Calu3 (cell line): ENCODE results near the gene MICAL1. TPM values are rescaled to one million over a fixed set of nuclear protein-coding genes. Genes with fewer than 3 reads are reported as not detected.

ENCODE experiments used
- BruUV-seq: library from RNA; stranded (reverse); fragments of 400-500 nt; replicated peaks from 2 replicates; lab custom pipeline; 2021; lab: Mats Ljungman, UMichigan
- CTCF ChIA-PET: fragments of 300-600 bp; sonication (Branson Sonifier 250); formaldehyde crosslinking; loops from one replicate; lab custom pipeline; 2022; ENCODE audit warnings: antibody characterized with exemption; lab: Charles Lee
- DNase-seq: peaks from one replicate; pipeline ENCODE4 v3.0.0; 2022
- H3K27ac Mint-ChIP-seq: one replicate; pipeline ENCODE4 v1.8.0; 2022; ENCODE audit warnings: mixed read lengths; ENCODE audit not compliant: unreplicated experiment
- H3K27me3 Mint-ChIP-seq: one replicate; pipeline ENCODE4 v1.8.0; 2022; ENCODE audit warnings: mixed read lengths; ENCODE audit not compliant: unreplicated experiment
- H3K36me3 Mint-ChIP-seq: one replicate; pipeline ENCODE4 v1.8.0; 2022; ENCODE audit warnings: mild to moderate bottlenecking, moderate library complexity, mixed read lengths; ENCODE audit not compliant: insufficient read depth, unreplicated experiment
- H3K4me1 Mint-ChIP-seq: one replicate; pipeline ENCODE4 v1.8.0; 2022; ENCODE audit warnings: mild to moderate bottlenecking, low read depth, mixed read lengths; ENCODE audit not compliant: unreplicated experiment
- H3K4me3 Mint-ChIP-seq: one replicate; pipeline ENCODE4 v1.8.0; 2022; ENCODE audit warnings: mild to moderate bottlenecking, low read depth, moderate library complexity, mixed read lengths; ENCODE audit not compliant: unreplicated experiment
- H3K9me3 Mint-ChIP-seq: one replicate; pipeline ENCODE4 v1.8.0; 2022; ENCODE audit warnings: low read depth, mixed read lengths; ENCODE audit not compliant: unreplicated experiment
- CTCF ChIP-seq: fragments of 200-600 bp; IDR thresholded peaks from one replicate; pipeline ENCODE4 v1.8.0; 2022; ENCODE audit warnings: antibody characterized with exemption; ENCODE audit not compliant: unreplicated experiment
- intact Hi-C: fragments of 100-400 bp; cut with micrococcal nuclease; formaldehyde crosslinking; loops from one replicate; pipeline ENCODE4 v1.10.0; 2022; ENCODE audit not compliant: unreplicated experiment
- total RNA-seq: library from RNA; stranded (reverse); gene quantifications from 2 replicates; pipeline ENCODE4 v1.2.3, GENCODE V29; 2022

Gene MICAL1
- total RNA-seq, 1 experiment from 2014 or later = 22.5 TPM

GRCh38 chr6:109483735-109484057, 28.1 kb upstream of the MICAL1 start:
- Mint-ChIP-seq H3K27ac (no peak overlapping the region), H3K4me3 (peak overlapping the region; percentile 86), H3K36me3 (peaks cover 20% of the 10 kb centered on the region), H3K4me1 (peaks cover 35% of the 10 kb centered on the region), H3K27me3 (peaks cover 13% of the 10 kb centered on the region), H3K9me3 (no peaks in the 10 kb centered on the region)
- intact Hi-C loops = no loop called here
- no TSS peak for BruUV-seq
- DNase-seq = no peak
- no peak for TF ChIP-seq CTCF
- CTCF ChIA-PET = no interaction called here

GRCh38 chr6:109482905-109483734, 27.5 kb upstream of the MICAL1 start, which contains the start of gene ZBTB24:
Gene ZBTB24, minus strand, starts transcription at chr6:109483219. Its CDS starts 1,193 bp downstream, at chr6:109482026.
- no peak for TF ChIP-seq CTCF
- Mint-ChIP-seq H3K27me3 (peaks cover 13% of the 10 kb centered on the region), H3K9me3 (no peaks in the 10 kb centered on the region), H3K4me1 (peaks cover 41% of the 10 kb centered on the region), H3K36me3 (peaks cover 25% of the 10 kb centered on the region), H3K27ac (peak within 1 kb of the TSS; percentile 43), H3K4me3 (peak within 1 kb of the TSS; percentile 86)
- DNase-seq = peak; percentile 91
- BruUV-seq = no TSS peak
- CTCF ChIA-PET = interaction anchor here (0.7 kb wide), 1 partner anchor 28 kb away, joined by 5 read pairs; no protein-coding TSS in a partner anchor
- intact Hi-C loops = no loop called here

- Mint-ChIP-seq H3K4me1 (peaks cover 45% of the 10 kb centered on the region), H3K27me3 (no peaks in the 10 kb centered on the region), H3K27ac (no peak overlapping the region), H3K4me3 (peak overlapping the region; percentile 86), H3K9me3 (no peaks in the 10 kb centered on the region), H3K36me3 (peaks cover 35% of the 10 kb centered on the region)
- TF ChIP-seq CTCF = no peak
- intact Hi-C loops = no loop called here
- CTCF ChIA-PET = no interaction called here
- BruUV-seq = TSS peak; percentile 51
- DNase-seq = no peak
Measured at GRCh38 chr6:109480993-109481480, 25.5 kb upstream of the MICAL1 start.

- no TSS peak for BruUV-seq
- Mint-ChIP-seq H3K27me3 (no peaks in the 10 kb centered on the region), H3K4me1 (peaks cover 42% of the 10 kb centered on the region), H3K36me3 (peaks cover 51% of the 10 kb centered on the region), H3K9me3 (no peaks in the 10 kb centered on the region), H3K27ac (no peak overlapping the region), H3K4me3 (peak overlapping the region; percentile 20)
- DNase-seq = no peak
- intact Hi-C loops = no loop called here
- TF ChIP-seq CTCF = no peak
- CTCF ChIA-PET = interaction anchor here (1.0 kb wide), 1 partner anchor 212 kb away, joined by 3 read pairs; the partner anchor contains the start of genes AK9 and FIG4
Measured at GRCh38 chr6:109478841-109479624, 23.5 kb upstream of the MICAL1 start.
